Subcutaneous adipose tissue (tissue), 4 donors: ENCODE data around the gene NEK5. TPM values are rescaled to one million over a fixed set of nuclear protein-coding genes. Genes with fewer than 3 reads are reported as not detected.

Source experiments
- total RNA-seq, 4 donors: library from RNA; depleted of rRNA; stranded (reverse); fragments of >200 nt; gene quantifications; one replicate each; pipeline ENCODE4 v1.1.0, GENCODE V29; 2016
- TF ChIP-seq, protein P1 (sequence below): fragments of 450-650 bp; IDR thresholded peaks from one replicate; pipeline ENCODE4 v1.5.1; 2016; ENCODE audit warnings: low read depth, mild to moderate bottlenecking, control low read depth, antibody characterized with exemption, moderate library complexity

Gene NEK5
- total RNA-seq, 4 donors from 2014 or later = 0.16 to 0.22 (median 0.17) TPM; not detected in 1

DNA sequence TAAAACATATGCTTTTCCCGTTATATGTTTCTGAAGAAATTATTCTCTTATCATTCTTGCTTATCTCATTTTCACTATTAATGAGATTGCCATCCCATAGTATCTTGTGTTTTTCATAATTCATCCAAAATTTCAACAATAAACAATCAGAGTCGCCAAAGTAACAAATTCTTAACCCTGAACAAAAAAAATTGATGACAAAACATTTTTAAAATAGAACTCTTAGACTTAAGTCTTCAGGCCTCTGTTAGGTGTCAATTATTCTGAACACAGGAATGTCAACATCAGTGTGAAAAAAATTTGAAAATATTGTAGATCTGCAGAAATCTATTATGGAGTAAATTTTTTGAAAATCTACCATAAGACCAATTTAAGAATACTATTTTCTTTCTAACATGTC is 37.4 kb downstream of the NEK5 start:
- TF ChIP-seq, protein P1, sequence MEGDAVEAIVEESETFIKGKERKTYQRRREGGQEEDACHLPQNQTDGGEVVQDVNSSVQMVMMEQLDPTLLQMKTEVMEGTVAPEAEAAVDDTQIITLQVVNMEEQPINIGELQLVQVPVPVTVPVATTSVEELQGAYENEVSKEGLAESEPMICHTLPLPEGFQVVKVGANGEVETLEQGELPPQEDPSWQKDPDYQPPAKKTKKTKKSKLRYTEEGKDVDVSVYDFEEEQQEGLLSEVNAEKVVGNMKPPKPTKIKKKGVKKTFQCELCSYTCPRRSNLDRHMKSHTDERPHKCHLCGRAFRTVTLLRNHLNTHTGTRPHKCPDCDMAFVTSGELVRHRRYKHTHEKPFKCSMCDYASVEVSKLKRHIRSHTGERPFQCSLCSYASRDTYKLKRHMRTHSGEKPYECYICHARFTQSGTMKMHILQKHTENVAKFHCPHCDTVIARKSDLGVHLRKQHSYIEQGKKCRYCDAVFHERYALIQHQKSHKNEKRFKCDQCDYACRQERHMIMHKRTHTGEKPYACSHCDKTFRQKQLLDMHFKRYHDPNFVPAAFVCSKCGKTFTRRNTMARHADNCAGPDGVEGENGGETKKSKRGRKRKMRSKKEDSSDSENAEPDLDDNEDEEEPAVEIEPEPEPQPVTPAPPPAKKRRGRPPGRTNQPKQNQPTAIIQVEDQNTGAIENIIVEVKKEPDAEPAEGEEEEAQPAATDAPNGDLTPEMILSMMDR = no peak

DNA sequence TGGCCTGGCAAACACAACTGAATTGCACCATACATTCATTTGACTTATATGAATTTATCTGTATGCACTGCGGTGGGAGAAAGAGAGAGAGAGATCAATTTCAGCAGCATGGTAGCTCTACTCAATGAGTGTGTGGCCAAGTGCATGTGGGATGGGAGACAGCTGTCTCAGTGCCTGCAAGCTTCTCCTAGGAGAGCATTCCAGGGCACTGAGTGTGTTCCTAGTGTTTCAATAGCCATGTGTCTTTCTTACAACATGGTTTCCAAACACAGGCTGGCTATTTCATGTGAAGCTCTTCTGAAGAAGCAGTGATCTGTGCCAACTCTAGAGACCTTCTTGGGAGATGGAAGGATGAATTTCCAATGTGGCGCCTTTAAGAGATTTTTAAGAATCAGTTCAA is 43.5 kb downstream of the NEK5 start:
- TF ChIP-seq, protein P1 = no peak

DNA sequence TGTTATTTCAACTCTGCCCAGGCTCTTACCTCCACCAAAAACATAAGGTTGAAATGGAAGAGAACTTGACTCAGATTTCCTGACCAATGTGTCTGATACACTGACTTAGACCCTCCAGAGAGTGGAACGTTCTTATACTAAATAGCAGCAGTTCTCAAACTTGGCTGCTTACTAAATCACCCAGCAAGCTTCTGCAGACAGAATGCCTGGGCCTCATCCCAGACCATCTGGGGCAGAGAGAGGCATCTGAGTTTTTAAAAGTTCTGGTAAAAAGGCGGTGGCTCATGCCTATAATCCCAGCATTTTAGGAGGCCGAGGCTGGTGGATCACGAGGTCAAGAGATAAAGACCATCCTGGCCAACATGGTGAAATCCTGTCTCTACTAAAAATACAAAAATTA is 46.3 kb downstream of the NEK5 start:
- TF ChIP-seq, protein P1 = no peak

DNA sequence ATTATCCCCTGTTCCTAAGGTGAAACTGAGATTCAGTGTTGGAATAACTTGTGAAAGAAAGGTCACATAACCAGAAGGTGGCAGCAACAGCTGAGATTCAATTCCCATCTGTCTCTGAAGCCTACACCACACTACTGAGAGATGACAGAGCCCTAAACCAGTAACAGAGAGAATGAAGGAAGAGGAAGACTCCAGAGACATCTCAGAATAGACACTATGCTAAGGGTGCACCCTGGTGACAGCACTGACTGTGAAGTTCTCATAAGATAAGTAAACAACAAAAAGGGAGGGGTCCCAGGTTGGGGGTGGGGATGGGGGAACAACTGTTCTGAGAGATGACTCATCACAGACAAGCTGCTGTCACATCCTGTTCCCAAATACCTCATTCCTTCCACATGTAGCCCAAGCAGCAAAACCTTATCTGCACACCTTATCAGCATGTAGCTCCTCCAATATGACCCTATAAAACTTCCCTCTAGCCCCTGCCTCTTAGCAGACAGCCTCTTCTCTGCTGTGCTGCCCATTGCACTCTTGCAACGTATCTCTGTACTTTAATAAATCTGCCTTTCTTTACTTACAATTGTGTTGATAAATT is 57.8 kb downstream of the NEK5 start:
- TF ChIP-seq, protein P1 = no peak

DNA sequence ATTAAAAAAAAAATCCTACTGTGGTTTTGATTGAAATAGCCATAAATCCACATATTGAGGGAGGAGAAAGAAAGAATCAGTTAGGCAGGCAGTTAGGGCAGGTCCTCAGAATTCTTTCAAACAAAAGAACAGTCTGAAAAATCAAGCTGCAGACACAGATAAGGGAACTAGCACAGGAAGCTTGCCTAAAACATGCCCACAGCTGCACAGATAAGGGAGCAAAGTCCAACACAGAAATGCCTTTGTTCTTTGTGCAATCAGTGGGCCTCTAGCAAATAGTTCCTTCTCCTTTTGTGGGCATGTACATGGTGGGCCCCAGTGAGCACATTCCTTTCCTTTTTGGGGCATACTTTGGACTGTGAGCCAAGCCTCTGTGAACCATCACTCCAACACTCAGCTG is 61.6 kb downstream of the NEK5 start:
- TF ChIP-seq, protein P1 = no peak

DNA sequence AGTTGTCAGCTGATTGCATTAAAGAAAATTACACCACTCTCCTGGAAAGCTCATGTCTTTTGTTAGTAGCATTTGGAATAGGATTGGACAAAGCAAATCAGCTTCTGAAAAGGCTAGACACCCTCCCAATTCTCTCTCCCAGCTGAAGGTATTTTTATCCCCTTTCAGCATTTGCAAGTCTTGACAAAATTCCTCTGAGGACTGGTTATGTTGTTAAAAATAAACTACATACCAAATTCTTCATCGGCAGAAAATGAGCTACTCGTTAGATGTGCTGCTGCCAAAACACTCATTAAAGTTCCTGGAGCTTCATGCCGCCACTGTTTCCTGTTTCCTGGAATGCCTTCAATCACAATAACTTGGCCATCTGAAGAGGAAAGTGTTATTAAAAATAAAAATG is 67.3 kb downstream of the NEK5 start:
- TF ChIP-seq, protein P1 = no peak

DNA sequence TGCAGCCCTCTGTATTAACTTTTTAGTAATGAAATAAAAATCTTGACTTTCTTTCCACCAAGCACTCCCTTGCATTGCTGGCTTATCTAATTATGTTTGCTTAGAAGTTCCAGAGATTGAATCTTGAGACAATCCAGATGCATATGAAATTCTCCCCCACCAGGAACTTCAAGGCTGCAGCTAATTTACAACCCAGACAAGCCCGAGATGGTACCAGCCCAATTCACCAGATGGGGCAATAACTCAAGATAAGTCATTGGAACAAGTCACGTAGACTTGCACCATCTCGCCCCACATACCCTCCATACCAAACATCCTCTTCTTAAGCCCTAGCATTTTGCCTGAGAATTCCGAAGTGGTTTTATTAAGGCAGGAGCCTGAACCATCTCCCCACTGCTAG is 75.4 kb downstream of the NEK5 start:
- TF ChIP-seq, protein P1 = no peak
